Erythroblast (primary cell): ENCODE data around the gene SLC24A3.

Source experiments
- GATA1 ChIP-seq: IDR thresholded peaks from 2 replicates; pipeline ENCODE4 v1.6.1; 2011; ENCODE audit warnings: low read depth, mild to moderate bottlenecking, control low read depth, low read length, moderate library complexity
- POLR2A ChIP-seq: IDR thresholded peaks from 2 replicates; pipeline ENCODE4 v1.6.1; 2011; ENCODE audit warnings: mild to moderate bottlenecking, low read length

DNA sequence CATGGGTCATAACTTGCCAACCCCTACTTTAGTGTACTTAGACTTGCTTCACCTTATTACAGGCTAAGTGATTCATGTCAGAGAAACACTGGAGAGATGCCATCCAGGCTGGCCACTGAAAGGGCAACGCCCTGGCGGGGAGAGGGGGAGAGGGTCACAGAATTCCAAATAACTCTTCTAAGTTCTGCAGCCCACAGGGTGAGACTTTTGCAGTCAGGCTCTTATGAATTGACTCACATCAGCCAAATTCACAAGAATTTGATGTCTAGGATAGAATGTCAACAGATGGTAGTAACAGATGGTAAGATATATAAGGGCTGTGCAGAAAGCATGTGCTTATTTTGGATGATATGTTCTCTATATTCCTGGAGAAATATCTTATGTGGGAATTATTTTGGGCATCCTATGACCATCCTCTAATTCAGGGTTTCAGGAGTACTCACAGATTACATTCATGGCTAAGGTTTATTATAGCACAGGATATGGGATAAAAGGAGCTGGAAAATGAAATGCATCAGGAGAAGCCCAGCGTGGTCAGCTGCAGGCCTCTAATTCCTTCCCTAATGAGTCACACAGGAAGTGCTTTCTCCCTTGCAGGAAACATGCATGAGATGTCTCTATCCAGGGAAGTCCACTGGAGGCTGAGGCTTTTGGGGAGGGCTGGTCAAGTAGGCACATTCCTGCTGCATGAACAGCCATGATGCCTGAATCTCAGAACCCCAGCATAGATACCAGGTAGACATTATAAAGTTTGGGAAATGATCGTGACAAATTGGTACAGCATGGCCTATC is 486.9 kb downstream of the SLC24A3 start:
- TF ChIP-seq POLR2A (no peak), GATA1 (no peak)
